GM12878 (cell line): ENCODE data around the gene MRTFB.

Experiments
- HDAC2 ChIP-seq: fragments of 200-600 bp; sonication (generic); IDR thresholded peaks from 2 replicates; pipeline ENCODE4 v1.6.1; 2017
- NR2C1 ChIP-seq: fragments of 450-650 bp; IDR thresholded peaks from 2 replicates; pipeline ENCODE4 v1.6.1; 2017; ENCODE audit warnings: antibody characterized with exemption, mild to moderate bottlenecking, moderate library complexity
- NRF1 ChIP-seq: conservative IDR thresholded peaks from 2 replicates; pipeline ENCODE4 v1.6.1; 2011; ENCODE audit warnings: mild to moderate bottlenecking, low read depth, low read length, improper control_type of control experiment
- POLR2A ChIP-seq: IDR thresholded peaks from 2 replicates; pipeline ENCODE4 v1.6.1; 2011; ENCODE audit warnings: low read depth, mild to moderate bottlenecking, low read length
- POLR2AphosphoS5 ChIP-seq: IDR thresholded peaks from 2 replicates; pipeline ENCODE4 v1.6.1; 2011; ENCODE audit warnings: mild to moderate bottlenecking, low read length, inconsistent platforms
- PRDM15 ChIP-seq: fragments of 450-650 bp; formaldehyde crosslinking; IDR thresholded peaks from 2 replicates; pipeline ENCODE4 v1.4.0; 2020; ENCODE audit warnings: mild to moderate bottlenecking, moderate library complexity
- ZBTB33 ChIP-seq: fragments of 450-650 bp; IDR thresholded peaks from 2 replicates; pipeline ENCODE4 v1.6.1; 2017; ENCODE audit warnings: mild to moderate bottlenecking
- TF ChIP-seq, protein P1 (sequence below), 3 experiments: IDR thresholded peaks in 2 of 3; conservative IDR thresholded peaks in 1 of 3; 2 replicates each; pipeline ENCODE4 v1.5.1; 2011; ENCODE audit warnings: low read depth in 3 of 3, low read length in 3 of 3, mild to moderate bottlenecking in 3 of 3, control low read depth in 2 of 3, moderate library complexity in 2 of 3, inconsistent platforms in 1 of 3, mixed read lengths in 1 of 3; ENCODE audit not compliant: control insufficient read depth in 2 of 3, insufficient read depth in 1 of 3; ENCODE audit errors: extremely low read depth in 1 of 3

- TF ChIP-seq, protein P1, sequence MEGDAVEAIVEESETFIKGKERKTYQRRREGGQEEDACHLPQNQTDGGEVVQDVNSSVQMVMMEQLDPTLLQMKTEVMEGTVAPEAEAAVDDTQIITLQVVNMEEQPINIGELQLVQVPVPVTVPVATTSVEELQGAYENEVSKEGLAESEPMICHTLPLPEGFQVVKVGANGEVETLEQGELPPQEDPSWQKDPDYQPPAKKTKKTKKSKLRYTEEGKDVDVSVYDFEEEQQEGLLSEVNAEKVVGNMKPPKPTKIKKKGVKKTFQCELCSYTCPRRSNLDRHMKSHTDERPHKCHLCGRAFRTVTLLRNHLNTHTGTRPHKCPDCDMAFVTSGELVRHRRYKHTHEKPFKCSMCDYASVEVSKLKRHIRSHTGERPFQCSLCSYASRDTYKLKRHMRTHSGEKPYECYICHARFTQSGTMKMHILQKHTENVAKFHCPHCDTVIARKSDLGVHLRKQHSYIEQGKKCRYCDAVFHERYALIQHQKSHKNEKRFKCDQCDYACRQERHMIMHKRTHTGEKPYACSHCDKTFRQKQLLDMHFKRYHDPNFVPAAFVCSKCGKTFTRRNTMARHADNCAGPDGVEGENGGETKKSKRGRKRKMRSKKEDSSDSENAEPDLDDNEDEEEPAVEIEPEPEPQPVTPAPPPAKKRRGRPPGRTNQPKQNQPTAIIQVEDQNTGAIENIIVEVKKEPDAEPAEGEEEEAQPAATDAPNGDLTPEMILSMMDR (IDR thresholded peaks at IDR 0.05 in 2 of 3, conservative IDR thresholded peaks at IDR 0.05 in 1 of 3; ENCODE audit: control insufficient read depth in 2 of 3, extremely low read depth in 1 of 3, insufficient read depth in 1 of 3, low read depth in 3 of 3, low read length in 3 of 3): no peak
- no peak for TF ChIP-seq POLR2AphosphoS5
- TF ChIP-seq POLR2A: no peak
- TF ChIP-seq NRF1: no peak
- no peak for TF ChIP-seq PRDM15 (CRISPR knock-in tag)
- TF ChIP-seq NR2C1: no peak
- no peak for TF ChIP-seq ZBTB33
- TF ChIP-seq HDAC2: no peak
Measured at GRCh38 chr16:14298374-14299122, 227.4 kb downstream of the MRTFB start.
